ENCODE measurements around the gene FKBP3. TPM values are rescaled to one million over a fixed set of nuclear protein-coding genes. Genes with fewer than 3 reads are reported as not detected.

FKBP3 gene
- total RNA-seq, 6 experiments from 2014 or later: 25.0 to 32.9 (median 27.2) TPM

GRCh38 chr14:45095143-45095542 is 39.1 kb downstream of the FKBP3 start:
- 85% methylated on average over 4 of the region's 4 CpGs for WGBS (ENCODE audit: insufficient coverage, low coverage, low lambda C conversion rate, missing lambda C conversion rate)
- DNase-seq (no peak), ATAC-seq (no peak)
- H3K4me1 ChIP-seq: no peaks in the 10 kb centered on the region
- no peaks in the 10 kb centered on the region for H3K9me3 ChIP-seq
- H3K27me3 ChIP-seq: no peaks in the 10 kb centered on the region
- TF ChIP-seq CTCF (IDR thresholded peaks at IDR 0.05): no peak
- no peak for TF ChIP-seq POLR2A (IDR thresholded peaks at IDR 0.05)
- no peak overlapping the region for H3K4me3 ChIP-seq
- no peak overlapping the region for H3K27ac ChIP-seq
- intact Hi-C loops (cut with DNase I): no loop called here
- peaks cover 0 to 39% (median 12%) of the 10 kb centered on the region in 4 donors for H3K36me3 ChIP-seq

GRCh38 chr14:45094275-45094674 is 40.0 kb downstream of the FKBP3 start:
- Histone ChIP-seq H3K4me3 (no peak overlapping the region), H3K27me3 (no peaks in the 10 kb centered on the region), H3K27ac (no peak overlapping the region), H3K36me3 (peaks cover 0 to 33% (median 11%) of the 10 kb centered on the region in 4 donors), H3K4me1 (no peaks in the 10 kb centered on the region), H3K9me3 (no peaks in the 10 kb centered on the region)
- intact Hi-C loops (cut with DNase I): no loop called here
- no peak for ATAC-seq
- no peak for DNase-seq
- WGBS (ENCODE audit: insufficient coverage, low coverage, low lambda C conversion rate, missing lambda C conversion rate): 96% methylated on average over 2 of the region's 2 CpGs
- TF ChIP-seq CTCF (IDR thresholded peaks at IDR 0.05) (no peak), POLR2A (IDR thresholded peaks at IDR 0.05) (no peak)

GRCh38 chr14:45091710-45092109 is 42.6 kb downstream of the FKBP3 start:
- no peak for DNase-seq
- no peaks in the 10 kb centered on the region for H3K4me1 ChIP-seq
- no peak for TF ChIP-seq POLR2A (IDR thresholded peaks at IDR 0.05)
- TF ChIP-seq CTCF (IDR thresholded peaks at IDR 0.05): no peak
- H3K4me3 ChIP-seq: no peak overlapping the region
- WGBS (ENCODE audit: insufficient coverage, low coverage, low lambda C conversion rate, missing lambda C conversion rate): 84% methylated on average over 2 of the region's 2 CpGs
- intact Hi-C loops (cut with DNase I): no loop called here
- H3K9me3 ChIP-seq: no peaks in the 10 kb centered on the region
- H3K27ac ChIP-seq: no peak overlapping the region
- no peaks in the 10 kb centered on the region for H3K27me3 ChIP-seq
- no peak for ATAC-seq
- peaks cover 0 to 18% (median 7%) of the 10 kb centered on the region in 4 donors for H3K36me3 ChIP-seq

- intact Hi-C loops (cut with DNase I): no loop called here
- H3K4me3 ChIP-seq: no peak overlapping the region
- DNase-seq (no peak), ATAC-seq (no peak)
- peaks cover 0 to 3% (median 0%) of the 10 kb centered on the region in 4 donors for H3K36me3 ChIP-seq
- no peak overlapping the region for H3K27ac ChIP-seq
- H3K9me3 ChIP-seq: no peaks in the 10 kb centered on the region
- no peak for TF ChIP-seq CTCF (IDR thresholded peaks at IDR 0.05)
- TF ChIP-seq POLR2A (IDR thresholded peaks at IDR 0.05): no peak
- H3K4me1 ChIP-seq: peaks cover 0 to 12% (median 0%) of the 10 kb centered on the region in 4 donors
- WGBS (ENCODE audit: insufficient coverage, low coverage, low lambda C conversion rate, missing lambda C conversion rate): 35% methylated on average over 1 of the region's 1 CpG
- H3K27me3 ChIP-seq: no peaks in the 10 kb centered on the region
Measured at GRCh38 chr14:45089813-45090212, 44.5 kb downstream of the FKBP3 start.

- H3K36me3 ChIP-seq: no peaks in the 10 kb centered on the region
- no peaks in the 10 kb centered on the region for H3K27me3 ChIP-seq
- intact Hi-C loops (cut with DNase I): no loop called here
- H3K4me3 ChIP-seq: peak overlapping the region; percentile 73 to 82 (median 73)
- H3K4me1 ChIP-seq: peaks cover 0 to 22% (median 0%) of the 10 kb centered on the region in 4 donors
- TF ChIP-seq CTCF (IDR thresholded peaks at IDR 0.05) (no peak), POLR2A (IDR thresholded peaks at IDR 0.05) (no peak)
- no peak overlapping the region for H3K27ac ChIP-seq
- no peak for ATAC-seq
- 1% methylated on average over 4 of the region's 4 CpGs for WGBS (ENCODE audit: insufficient coverage, low coverage, low lambda C conversion rate, missing lambda C conversion rate)
- H3K9me3 ChIP-seq: no peaks in the 10 kb centered on the region
- DNase-seq: no peak
Measured at GRCh38 chr14:45084946-45085346, 49.3 kb downstream of the FKBP3 start.
